ENCODE data around the gene SERGEF.

SERGEF gene

DNA sequence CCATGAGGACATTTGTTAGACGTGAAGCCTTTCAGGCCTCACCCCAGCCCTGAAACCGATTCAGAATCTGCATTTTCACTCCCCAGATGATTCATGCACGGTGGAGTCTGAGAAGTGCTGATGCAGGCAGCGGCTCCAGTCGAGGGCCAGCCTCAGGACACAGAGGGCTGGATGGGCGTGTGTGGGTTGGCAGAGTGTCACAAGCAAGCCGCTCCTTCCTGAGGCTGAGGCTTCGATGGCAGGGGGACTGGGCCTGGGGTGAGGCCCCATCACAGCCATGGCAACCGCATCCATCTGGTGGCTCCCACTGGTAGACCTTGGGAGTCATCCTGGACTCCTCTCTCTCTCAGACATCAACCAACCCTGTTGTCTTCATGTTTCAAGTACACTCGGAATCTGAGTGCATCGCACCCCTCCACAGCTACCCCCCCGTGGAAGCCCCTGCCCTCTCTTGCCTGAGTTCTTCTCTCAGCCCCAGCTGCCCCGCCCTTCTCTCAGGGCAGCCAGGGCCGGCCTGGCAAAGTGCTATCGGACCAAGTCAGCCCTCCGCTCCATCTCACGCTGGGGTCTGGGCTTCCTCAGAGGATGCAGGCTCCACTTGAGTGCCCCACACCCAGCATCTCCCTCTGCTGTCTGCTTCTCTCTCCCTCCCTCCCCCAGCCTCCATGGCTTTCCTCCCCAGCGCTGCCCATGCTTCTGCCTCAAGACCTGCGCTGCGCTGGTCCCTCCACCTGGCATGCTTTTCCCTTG lies 267.6 kb downstream of the SERGEF start:
- no peak for FAIRE-seq

GRCh38 chr11:17744151-17744940 lies 268.5 kb downstream of the SERGEF start:
- no peak for FAIRE-seq

DNA sequence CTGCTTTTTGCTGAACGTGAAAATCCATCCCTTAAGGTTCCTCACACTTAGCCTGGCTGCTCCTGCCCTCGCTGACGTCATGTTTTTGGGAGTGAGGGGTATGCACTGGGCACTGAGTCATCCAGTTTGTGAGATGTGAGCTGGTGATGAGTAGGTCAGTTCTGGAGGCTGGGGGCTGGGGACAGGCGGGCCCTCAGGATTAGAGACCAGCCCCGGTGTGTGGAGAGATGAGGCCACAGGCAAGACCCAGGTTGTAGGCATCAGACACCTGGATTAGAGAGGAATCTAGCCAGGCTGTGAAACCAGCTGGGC lies 269.1 kb downstream of the SERGEF start:
- no peak for FAIRE-seq

DNA sequence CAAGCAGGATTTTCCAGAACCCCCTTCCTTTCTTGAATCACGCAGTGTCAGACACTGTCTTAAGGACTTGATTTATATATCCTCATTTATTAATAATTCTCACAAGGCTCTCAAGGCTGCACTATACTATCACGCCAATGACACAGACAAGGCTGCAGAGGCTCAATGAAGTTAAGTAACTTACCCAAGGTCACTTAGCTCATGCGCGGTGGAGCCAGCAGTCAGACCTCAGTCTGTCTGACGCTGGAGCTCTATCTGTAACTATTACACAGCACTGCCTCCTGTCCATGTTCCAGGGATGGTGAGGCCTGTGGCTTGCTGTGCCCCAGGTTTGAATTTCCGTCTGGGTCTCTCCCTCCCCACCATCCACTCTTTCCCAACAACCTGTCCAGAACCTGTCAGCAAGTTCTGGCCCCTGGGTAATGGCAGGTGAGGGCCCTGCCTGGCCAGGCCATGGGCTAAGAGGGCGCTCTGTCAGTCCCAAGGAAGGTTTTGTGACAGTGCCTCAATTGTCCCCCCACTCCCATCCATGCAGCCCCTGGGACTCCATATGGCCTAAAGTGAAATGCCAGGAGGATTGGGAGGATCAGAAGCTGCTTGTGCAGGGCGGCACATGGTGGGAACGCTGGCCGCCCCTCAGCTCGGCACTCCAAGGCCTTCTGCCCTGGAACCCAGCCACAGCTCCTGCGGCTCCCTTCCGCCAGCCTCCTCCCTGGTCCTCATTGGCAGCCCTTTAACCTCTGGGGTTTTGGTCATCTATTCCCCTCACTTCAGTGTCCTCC lies 269.6 kb downstream of the SERGEF start:
- FAIRE-seq = no peak

DNA sequence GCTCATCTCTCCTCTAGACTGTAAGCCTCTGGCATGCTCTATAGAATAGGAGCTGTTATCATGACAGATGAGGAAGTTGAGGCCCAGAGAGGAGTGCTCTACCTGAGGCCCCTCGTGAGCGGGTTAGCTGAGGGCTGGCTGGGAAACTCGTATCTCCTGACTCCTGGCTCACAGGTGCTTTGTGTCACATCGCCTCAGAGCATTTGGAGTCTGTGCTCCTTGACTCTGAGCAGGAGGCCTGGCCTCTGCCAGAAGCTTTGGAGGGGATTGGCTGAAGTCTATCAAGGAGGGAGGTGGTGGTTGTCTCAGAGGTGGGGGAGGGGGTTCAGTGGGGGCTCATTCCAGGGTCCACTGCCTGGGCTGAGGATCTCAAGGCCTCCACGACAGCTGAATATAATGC lies 270.8 kb downstream of the SERGEF start:
- FAIRE-seq = no peak

GRCh38 chr11:17741487-17741886 lies 271.4 kb downstream of the SERGEF start:
- no peak for FAIRE-seq

DNA sequence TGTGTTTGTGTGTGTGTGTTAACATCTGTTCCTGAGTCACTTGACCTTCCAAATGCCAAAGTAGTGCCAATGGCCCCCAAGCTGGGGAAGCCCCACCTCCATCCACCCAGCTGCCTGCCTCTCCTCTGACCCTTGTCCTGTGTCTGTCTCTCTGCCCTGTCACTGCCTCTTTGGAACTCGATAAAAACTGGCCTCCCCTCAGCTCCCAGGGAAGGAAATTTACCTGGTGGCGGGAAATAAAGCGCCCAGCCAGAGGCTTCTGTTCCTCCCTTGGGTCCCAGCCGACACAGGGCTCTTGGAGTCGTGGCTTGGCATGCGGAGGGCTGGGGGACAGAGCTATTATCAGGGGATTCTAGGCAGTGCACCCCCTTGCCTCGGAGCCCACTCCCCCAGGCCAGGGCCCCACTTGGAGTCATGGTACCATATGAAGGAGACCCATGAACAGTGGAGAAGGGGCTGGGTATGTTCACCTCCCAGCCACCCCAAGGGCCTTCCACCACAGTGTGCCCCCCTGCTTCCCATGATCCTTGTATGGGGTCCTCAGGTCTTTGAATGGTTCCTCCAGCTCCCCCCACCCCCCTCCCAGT lies 272.1 kb downstream of the SERGEF start:
- FAIRE-seq = no peak

- no peak for FAIRE-seq
Measured at GRCh38 chr11:17739945-17740338, 272.9 kb downstream of the SERGEF start.

DNA sequence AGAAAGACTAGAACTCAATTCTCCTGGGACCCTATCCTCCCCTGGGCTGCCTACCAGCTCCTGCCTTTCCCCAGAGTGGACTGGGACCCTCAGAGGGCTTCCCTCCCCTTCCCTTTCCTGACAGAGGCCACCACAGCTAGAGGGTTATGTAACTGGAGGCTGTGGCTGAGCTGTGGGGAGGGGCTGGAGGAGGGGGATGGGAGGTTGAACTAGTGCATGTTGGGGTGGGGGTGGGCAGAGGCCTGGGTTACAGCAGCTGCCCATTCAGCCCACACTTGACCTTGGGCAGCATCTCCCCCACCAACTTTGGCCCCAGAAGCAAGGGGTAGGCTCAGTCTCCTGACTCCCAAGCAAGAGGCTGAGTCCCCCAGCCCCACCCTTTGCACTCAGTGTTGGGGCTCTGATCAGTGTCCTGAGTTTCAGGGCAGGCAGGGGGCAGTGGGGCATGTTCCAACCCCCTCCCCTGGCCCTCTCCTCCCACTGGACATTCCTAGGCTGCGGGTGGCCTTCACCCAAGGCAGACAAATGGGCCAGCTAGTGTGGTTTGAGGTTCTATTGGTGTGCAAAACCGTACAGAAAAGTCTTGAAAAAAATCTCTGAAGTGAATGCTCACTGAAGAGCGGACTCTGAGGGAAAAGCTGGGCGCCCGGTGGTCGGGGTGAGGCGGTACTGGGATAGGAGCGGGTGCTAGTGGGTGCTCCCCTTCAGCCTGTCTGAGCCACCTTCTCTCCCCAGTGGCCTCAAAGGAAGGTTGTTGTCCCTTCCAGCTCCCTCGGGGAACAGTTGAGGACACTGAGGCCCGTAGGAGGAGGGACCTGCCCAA lies 274.5 kb downstream of the SERGEF start:
- FAIRE-seq = no peak

All from colon (tissue), 2 donors.